Tibial nerve (tissue), 4 donors: ENCODE results near the gene MAPK14.

Experiments
- EP300 ChIP-seq, 2 donors: sonication (generic); formaldehyde crosslinking; IDR thresholded peaks; one replicate each; pipeline ENCODE4 v1.6.1; 2017; ENCODE audit warnings: antibody characterized with exemption in 2 of 2, mild to moderate bottlenecking in 1 of 2
- POLR2A ChIP-seq, 2 donors: fragments of 450-650 bp; IDR thresholded peaks; one replicate each; pipeline ENCODE4 v1.6.1; 2017; ENCODE audit warnings: antibody characterized with exemption in 2 of 2, mild to moderate bottlenecking in 2 of 2, moderate library complexity in 2 of 2
- TF ChIP-seq, protein P1 (sequence below), 5 experiments: fragments of 200-600 bp in 3 of 5; fragments of 450-650 bp in 2 of 5; sonication (generic) in 3 of 5; IDR thresholded peaks; one replicate each; pipeline ENCODE4 v1.5.1; 2016 to 2019; ENCODE audit warnings: antibody characterized with exemption in 5 of 5, mild to moderate bottlenecking in 3 of 5, moderate library complexity in 2 of 5

DNA sequence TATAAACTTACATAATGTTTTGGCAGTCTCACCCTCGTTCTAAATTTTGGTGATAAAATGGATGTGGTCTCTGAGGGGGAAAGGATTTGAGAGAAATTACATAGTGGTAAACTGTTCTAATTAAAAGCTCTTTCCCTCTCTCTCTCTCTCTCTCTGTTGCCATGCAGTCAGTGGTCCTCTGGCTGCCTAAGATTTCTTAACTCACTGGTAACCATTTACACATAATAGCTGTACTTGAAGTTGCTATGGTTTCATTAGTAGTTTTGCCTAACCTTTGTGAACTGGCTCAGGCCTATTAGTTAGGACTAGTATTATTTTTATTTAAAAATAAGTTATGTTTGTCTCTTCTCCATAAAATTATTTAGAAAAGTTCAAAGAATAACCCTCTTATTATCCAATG, 42.0 kb downstream of the MAPK14 start:
- TF ChIP-seq, protein P1, sequence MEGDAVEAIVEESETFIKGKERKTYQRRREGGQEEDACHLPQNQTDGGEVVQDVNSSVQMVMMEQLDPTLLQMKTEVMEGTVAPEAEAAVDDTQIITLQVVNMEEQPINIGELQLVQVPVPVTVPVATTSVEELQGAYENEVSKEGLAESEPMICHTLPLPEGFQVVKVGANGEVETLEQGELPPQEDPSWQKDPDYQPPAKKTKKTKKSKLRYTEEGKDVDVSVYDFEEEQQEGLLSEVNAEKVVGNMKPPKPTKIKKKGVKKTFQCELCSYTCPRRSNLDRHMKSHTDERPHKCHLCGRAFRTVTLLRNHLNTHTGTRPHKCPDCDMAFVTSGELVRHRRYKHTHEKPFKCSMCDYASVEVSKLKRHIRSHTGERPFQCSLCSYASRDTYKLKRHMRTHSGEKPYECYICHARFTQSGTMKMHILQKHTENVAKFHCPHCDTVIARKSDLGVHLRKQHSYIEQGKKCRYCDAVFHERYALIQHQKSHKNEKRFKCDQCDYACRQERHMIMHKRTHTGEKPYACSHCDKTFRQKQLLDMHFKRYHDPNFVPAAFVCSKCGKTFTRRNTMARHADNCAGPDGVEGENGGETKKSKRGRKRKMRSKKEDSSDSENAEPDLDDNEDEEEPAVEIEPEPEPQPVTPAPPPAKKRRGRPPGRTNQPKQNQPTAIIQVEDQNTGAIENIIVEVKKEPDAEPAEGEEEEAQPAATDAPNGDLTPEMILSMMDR (IDR thresholded peaks at IDR 0.05) = no peak
- TF ChIP-seq EP300 (IDR thresholded peaks at IDR 0.05) = no peak
- TF ChIP-seq POLR2A (IDR thresholded peaks at IDR 0.05) = no peak
